ENCODE results near the gene TRPM8.
"Not testable (repeated sequence)": the region's sequence is repeated elsewhere in the genome, so short reads cannot be mapped to it uniquely, and the experiment has no call there.

TRPM8 gene

DNA sequence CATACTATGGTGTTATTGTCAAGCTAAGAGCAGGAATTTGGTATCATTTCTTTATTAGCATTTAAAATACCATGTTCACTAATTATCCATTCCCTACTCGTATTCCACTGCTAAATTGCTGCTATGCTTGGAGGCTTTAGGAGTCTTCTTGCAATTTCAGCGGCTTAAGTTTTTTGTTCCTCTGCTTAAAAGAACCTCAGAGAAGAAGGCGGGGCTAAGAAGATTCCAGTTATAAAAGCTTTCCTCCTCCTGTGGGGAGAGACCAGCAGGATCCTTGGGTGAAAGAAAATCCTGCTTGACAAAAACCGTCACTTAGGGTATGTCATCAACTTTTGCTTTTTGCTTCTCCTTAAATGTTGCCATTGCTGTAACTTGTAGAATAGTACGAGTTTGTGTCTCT is at the start of gene TRPM8:
Gene TRPM8 (plus strand): TSS at position 258 of the 400 bp plus-strand sequence. CDS start 9,165 bp downstream, outside the sequence.
- in situ Hi-C loops (cut with MboI; ENCODE audit: low sequenced_read_pairs), result no loop called here

DNA sequence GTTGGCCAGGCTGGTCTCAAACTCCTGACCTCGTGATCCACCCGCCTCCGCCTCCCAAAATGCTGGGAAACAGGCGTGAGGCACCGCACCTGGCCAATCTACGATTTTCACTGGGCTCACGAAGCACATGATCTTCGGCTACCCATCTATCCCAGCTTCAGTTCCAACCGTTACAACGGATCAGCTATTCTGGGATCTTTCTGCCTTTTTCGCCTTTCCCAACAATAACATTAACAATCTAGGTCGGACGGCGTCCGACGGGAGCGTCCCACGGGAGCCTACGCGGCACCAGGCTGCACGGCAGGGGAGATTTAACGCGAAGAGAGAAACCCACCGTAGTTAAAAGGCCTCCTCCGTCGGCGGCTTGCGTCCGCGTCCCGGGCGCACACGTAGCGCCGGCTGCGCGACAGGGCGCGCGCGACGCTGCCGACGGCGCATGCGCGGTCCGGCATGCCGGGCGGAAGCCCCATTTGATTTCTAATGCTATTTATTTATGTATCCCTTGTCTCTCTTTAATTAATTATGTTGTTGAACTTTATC is 49.1 kb upstream of the TRPM8 start, which contains the start of gene MSL3B:
Gene MSL3B (minus strand): TSS at position 394 of the 540 bp plus-strand sequence.
- in situ Hi-C loops (cut with MboI; ENCODE audit: low sequenced_read_pairs), result no loop called here

DNA sequence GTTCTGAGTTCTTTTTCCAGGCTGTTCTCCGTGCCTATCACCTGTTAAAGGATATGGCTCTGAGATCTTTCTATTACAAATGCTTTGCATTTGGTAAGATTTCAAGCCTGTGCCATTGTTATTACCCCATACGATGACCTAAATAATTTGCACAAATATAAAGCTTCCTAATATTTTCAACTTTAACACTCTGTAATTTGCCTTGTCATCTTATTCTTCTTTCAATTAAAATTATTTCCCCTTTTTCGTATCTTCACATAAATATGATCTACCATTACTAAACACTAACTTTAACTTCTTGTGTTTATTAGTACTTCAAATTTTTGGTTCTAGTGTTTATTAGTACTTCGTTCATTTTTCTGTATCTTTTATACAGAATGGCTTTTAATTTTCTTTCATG is 45.7 kb upstream of the TRPM8 start:
- in situ Hi-C loops (cut with MboI; ENCODE audit: low sequenced_read_pairs), result no loop called here

DNA sequence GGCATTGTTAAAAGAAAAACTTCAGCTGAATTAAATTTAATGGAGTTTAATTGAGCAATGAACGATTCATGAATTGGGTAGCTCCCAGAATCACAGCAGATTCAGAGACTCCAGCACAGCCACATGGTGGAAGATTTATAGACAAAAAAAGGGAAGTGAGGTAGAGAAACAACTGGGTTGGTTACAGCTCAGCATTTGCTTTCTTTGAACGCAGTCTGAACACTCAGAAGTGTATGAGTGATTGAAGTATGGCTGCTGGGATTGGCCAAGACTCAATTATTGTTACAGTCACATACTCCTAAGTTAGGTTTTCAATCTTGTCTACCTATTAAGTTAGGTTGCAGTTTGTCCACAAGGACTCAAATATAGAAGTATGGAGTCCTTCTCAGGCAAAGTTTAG is 45.0 kb upstream of the TRPM8 start:
- in situ Hi-C loops (cut with MboI; ENCODE audit: low sequenced_read_pairs), result not testable (repeated sequence)

DNA sequence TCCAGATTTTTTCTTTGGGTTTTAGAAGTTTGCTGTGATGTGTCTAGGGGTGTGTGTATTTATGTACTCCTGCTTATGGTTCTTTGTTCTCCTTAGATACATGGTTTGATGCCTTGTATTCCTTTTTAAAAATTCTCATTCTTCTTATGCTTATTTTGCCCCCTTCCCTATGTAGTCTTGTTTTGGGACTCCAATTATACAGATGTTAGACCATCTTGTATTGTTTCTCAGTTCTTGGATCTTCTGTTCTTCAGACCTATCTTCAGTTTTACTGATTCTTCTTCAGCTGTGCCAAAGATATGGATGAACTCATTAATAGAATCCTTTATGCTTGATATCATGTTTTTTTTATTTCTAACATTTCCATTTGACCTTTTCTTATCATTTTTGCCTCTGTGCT is 34.8 kb upstream of the TRPM8 start:
- in situ Hi-C loops (cut with MboI; ENCODE audit: low sequenced_read_pairs), result no loop called here

DNA sequence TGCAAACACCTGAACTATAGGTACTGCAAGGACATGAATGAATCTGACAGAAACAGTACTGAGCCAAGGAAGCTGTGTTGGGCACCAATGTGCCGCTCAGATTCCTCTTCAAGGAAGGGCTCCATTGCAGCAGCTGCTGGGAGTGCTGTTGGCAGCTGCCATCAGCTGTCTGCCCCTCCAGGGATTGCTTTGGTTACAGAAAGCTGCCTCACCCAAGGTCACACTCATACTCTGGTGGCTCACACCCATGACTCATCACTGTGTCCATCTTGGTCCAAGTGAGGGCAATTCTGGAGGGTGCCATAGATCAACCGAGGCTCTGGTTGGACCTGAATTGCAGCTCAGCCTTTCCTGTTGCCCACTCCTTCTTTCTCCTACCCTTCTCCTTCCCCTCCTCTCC is 24.4 kb upstream of the TRPM8 start:
- in situ Hi-C loops (cut with MboI; ENCODE audit: low sequenced_read_pairs), result no loop called here

DNA sequence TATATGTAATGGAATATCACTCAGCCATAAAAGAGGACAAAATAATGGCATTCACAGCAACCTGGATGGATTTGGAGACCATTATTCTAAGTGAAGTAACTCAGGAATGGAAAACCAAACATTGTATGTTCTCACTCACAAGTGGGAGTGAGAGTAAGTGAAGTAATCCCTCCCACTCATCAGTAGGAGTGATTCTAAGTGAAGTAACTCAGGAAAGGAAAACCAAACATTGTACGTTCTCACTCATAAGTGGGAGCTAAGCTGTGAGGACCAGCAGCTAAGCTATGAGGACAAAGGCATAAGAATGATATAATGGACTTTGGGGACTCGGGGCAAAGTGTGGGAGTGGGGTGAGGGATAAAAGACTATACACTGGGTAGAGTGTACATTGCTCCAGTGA is 20.9 kb upstream of the TRPM8 start:
- in situ Hi-C loops (cut with MboI; ENCODE audit: low sequenced_read_pairs), result not testable (repeated sequence)

DNA sequence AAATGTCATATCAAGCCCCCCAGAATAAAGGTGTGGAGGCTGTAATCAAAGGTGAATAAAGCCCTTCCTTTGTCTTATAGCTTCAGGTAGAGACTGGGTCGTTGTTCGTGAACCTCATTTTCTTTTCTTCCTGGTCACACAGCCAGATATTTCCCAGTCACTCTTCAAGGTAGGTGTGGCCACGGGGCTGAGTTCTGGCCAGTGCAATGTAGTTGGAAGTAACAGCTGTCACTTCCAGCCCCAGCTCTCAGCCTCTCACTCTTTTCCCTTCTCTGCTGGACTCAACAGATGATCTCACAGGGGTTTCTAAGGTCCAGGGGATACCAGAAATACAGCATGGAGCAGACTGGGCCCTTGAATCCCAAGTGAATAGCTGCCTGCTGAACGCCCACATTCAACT is 15.8 kb upstream of the TRPM8 start:
- in situ Hi-C loops (cut with MboI; ENCODE audit: low sequenced_read_pairs), result no loop called here

DNA sequence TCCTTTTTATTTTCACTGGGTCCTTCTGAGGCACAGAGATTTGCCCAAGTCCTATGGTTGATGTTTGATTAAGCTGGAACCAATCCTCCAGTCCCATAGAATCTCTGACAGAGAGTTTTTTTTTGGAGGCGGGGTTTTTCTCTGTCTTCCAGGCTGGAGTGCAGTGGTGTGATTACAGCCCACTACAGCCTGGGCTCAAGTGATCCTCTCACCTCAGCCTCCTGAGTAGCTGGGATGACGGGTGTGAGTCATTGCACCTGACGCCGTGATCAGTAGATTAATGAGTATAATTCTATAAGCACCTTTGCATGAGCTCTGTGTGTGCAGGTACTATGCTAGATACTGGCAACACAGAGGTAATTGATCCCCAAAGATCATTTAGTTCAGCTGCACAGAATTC is 15.3 kb upstream of the TRPM8 start:
- in situ Hi-C loops (cut with MboI; ENCODE audit: low sequenced_read_pairs), result no loop called here

DNA sequence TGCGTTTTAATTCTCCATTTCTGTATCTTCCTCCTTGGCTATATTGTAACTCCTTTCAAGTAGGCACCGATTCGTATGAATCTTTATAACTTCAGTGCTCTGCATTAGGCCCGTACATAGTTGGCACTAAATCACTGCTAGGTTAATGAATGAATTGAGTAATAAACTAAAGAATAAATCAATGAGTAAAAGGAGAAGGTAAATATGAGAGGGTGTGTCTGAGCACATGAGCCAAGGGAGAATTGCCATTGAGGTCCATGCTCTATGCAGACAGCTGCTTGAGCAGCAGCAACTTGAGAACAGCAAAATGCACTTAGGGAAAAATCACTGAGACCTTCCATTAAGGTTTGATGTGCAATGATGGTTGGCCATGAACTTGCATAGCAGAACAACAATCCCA is 11.2 kb upstream of the TRPM8 start:
- in situ Hi-C loops (cut with MboI; ENCODE audit: low sequenced_read_pairs), result no loop called here

DNA sequence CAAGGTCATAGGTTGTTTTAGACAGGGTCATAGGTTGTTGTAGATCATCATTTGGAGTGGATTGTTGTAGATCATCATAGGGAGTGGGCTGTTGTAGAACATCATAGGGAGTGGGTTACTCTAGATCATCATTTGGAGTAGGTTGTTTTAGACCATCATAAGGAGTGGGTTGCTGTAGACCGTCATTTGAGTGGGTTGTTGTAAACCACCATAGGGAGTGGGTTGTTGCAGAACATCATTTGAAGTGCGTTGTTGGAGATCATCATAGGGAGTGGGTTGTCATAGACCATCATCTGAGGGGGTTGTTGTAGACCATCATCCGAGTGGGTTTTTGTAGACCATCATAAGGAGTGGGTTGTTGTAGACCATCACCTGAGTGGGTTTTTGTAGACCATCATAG is 9.5 kb upstream of the TRPM8 start:
- in situ Hi-C loops (cut with MboI; ENCODE audit: low sequenced_read_pairs), result no loop called here

DNA sequence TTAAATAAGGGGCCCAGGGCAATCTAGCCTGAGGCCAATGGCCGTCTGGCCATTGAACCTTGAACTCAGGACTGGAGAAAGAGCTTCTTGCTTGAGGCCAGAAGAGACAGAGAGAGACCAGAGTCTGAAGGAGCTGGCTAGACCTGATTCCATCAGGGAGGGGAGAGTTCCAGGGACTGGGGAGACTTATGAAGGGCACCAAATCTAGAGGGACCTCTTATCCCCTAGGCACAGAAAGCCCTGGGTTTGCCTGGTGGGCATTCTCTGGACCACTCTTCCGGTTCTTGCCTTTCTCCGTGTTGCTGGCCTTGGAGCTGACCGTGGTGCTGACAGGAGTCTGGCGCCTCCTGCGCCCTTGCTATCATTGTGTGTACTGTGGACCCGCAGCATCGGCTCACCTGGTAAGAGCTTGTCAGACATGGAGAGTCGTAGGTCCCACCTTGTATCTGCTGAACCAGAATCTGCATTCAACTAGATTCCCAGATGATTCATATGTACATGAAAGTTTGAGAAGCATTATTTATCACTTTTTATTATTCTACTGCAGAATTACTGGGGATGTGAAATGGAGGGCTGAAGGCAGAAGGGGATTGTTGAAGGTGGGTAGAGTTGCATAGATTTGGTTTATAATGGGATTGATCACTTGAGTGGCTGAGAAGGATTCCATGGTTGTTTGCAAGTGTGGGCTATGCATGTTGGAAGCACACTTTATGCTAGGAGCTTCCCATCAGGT is 4.3 kb upstream of the TRPM8 start:
- in situ Hi-C loops (cut with MboI; ENCODE audit: low sequenced_read_pairs), result no loop called here

DNA sequence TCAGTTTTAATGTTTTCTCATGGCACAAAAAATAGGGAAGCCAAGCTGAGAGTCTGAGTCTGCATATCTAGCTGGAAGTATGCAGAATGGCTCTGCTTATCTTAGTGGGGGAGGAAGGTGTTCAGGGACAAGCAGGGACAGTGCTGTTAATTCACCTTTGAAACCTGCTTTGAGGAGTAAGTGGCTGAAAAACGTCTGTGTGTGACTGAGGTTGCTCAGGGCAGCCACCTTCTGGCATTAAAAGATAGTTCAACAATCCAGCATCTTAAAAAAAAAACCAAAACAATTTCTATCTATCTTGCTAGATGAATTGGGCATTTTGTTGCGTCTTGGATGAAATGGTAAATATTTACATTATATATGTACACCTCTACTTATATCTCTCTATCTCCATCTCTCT is 2.0 kb upstream of the TRPM8 start:
- in situ Hi-C loops (cut with MboI; ENCODE audit: low sequenced_read_pairs), result no loop called here

DNA sequence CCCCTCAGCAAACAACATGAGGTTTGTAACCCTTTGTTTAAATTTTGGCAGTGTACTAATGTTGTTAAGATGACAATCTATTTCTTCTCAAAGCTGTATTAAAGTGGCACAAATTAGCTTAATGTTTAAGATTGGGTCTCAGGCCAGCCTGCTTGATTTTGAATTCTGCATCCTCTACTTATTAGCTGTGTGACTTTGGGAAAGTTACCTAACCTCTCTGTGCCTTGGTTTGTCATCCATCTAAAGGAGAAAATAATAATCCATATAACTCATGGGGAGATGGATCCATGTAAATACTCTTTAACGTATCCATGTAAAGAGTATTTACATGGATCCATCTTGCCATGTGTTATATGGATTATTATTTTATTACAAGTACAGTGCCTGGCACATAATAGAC is 2.1 kb downstream of the TRPM8 start:
- in situ Hi-C loops (cut with MboI; ENCODE audit: low sequenced_read_pairs), result no loop called here

DNA sequence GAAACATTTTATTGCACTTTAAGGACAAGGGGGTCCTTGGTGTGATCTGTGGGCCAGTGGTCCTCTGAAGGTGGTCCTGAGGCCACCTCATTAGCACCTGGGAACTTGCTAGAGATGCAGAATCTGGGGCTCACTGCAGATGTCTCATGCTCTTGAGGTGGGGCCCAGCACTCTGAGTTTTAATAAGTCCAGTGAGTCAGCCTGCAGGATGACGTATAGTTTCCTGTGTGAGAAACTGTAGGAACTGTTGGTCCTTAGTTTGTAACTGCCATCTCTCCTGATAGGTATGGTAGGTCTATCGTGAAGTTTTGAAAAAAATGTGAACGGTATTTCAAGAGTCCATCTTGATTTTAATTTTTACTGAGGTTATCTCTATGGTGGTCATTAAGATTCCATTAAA is 2.8 kb downstream of the TRPM8 start:
- in situ Hi-C loops (cut with MboI; ENCODE audit: low sequenced_read_pairs), result no loop called here

DNA sequence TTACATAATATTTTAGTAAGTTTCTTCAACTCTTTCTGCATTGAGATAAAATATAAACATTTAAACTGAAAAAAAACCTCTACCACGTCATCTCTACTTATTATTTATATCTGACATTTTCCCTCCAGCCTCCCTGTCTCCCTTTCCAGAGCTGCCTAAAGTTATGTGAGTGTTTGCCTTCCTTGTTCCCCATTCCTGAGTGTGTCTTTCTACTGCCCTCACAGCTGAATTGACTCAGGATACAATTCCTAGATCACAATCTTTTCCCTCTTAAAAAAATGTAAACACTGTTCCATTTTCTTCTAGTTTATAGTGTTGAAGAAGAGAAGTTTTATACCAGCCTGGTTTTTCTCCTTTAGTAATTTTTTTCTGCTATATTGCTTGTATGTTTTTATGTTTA is 5.3 kb downstream of the TRPM8 start:
- in situ Hi-C loops (cut with MboI; ENCODE audit: low sequenced_read_pairs), result no loop called here

DNA sequence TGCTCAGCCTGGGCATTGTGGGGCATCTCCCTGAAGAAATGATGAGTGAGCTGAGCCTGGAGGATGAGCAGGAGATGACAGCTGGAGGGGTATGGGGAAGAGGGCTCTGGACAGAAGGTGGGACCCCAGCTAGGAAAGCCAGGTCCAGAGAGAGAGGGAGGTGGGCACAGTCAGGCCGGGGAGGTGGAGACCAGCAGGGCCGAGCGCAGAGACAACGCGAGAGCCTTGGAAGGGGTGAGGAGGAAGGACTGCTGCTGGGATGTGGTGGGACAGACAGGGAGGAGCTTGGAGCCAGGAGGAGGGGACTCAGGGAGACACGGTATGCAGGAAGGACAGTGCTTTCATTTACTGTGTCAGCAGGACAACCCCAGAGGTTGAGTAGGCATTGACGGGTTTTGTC is 8.2 kb downstream of the TRPM8 start:
- in situ Hi-C loops (cut with MboI; ENCODE audit: low sequenced_read_pairs), result no loop called here

DNA sequence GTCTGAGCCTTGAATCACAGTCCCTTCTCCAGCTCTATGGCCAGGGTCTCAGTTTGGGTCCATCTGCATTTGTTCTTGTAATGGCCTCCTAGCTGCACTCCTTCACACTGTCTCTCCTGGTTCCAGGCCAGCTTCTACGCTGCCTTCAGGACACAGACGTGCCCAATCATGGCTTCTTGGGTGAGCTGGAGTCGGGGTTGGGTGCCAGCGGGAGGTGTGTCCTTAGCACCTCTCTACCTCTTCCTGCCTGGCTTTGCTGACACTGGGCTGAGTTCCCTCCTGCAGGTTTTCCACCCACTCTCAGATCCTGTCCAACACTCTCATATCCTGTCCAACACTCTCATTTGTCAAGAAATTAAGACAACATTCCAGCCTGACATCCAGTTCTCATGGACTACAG is 9.6 kb downstream of the TRPM8 start:
- in situ Hi-C loops (cut with MboI; ENCODE audit: low sequenced_read_pairs), result no loop called here

DNA sequence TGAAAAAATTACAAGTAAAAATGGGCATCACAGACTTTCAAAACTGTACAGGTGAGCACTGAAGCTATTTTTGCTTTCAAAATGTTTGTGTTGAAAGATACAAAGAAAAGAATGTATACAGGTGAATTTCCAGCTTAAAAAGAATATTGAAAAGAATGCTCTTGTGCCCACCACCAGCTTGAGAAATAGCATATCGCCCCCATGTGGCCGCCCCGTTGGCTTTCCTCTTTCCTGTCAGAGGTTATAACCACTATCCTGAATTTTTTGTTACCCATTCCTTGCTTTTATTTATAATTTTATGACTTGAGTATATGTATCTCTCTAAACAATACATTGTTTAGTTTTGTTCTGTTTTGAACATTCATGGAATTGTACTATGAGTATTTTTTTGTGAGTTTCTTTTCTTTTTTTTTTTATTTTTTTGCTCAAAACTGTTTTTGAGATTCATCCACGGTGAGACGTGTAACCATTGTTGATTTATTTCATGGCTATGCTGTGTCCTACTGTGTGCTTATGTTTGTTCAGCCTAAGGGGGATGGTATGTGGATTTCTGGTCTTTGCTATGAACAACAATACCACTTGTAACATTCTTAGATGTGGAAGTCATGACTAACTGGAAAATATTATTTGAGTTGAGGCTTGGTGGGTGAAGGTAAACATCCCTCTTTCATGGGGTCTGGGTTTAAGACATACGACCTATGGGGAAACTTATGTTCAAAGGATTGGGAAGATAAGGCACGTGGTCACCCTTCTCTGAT is 11.6 kb downstream of the TRPM8 start:
- in situ Hi-C loops (cut with MboI; ENCODE audit: low sequenced_read_pairs), result no loop called here

DNA sequence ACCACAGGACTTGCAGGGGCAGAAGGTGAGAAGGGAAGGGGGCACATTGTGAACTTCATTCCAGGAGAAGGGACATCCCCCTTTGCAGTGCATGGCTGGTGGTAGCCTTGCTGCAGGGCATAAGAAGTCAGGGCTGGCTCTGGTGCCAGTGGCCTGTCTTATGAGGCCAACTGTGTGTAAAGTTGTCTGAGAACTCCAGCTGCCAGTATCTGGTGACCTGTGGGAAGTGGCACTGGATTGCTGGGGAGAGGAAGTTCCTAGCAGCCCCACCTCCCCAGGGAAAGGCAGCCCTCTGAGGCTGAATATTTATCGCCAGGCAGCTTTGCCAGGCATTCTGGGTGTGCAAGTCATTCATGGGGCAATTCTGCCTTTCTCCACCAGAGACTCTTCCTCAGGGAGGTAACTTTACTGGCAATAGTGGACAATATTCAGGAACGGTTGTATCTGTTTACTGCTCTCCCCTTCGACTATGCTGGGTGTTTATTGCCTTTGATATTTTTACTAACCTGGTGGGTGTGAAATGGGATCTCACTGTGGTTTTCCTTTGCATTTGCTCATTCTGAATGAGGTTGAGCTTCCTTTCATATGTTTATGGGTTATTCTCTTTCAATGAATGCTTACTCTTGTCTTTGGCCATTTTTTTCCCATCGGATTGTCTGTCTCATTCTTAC is 12.3 kb downstream of the TRPM8 start:
- in situ Hi-C loops (cut with MboI; ENCODE audit: low sequenced_read_pairs), result no loop called here

DNA sequence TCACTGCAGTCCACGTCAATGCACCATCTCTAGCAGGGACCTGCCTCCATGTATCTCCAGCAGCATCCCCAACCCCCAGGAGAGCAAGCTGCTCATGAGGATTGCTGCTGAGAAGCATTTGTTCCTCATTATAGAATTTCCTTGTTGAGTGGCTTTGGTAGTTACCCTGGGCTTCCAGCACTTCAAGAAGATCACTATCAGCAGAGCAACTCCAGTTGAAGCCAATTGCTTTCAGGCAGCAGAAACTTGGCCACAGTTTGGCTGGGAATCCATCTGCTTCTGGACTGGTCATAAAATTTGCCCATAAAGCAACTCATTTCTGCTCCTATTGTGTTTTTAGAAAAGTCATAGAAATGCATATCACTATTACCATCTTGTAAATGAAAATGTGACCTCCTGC is 17.4 kb downstream of the TRPM8 start:
- in situ Hi-C loops (cut with MboI; ENCODE audit: low sequenced_read_pairs), result no loop called here

DNA sequence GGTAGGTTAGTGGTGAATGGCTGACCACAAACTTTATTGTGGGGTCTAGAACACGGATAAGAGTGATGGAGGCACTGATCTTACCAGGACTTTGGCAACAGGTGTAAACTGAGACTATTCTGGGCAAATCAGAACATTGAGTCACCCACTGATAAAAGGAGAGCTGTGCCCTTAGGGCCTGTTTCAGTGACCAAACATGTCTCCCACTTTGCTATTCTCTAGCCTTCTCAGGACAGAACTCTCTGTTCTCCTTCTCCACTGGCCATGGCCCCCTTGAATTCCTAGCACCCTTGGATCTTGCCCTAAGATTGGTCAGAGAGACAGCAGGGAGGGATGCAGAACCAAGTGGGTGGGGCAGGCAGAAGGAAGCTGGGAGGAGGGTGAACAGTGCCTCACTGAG is 18.3 kb downstream of the TRPM8 start:
- in situ Hi-C loops (cut with MboI; ENCODE audit: low sequenced_read_pairs), result no loop called here
